ENCODE results near the gene KRTAP10-6.

GRCh38 chr21:44583800-44584147 lies 8.5 kb downstream of the KRTAP10-6 start:
- TF ChIP-seq, protein P1, sequence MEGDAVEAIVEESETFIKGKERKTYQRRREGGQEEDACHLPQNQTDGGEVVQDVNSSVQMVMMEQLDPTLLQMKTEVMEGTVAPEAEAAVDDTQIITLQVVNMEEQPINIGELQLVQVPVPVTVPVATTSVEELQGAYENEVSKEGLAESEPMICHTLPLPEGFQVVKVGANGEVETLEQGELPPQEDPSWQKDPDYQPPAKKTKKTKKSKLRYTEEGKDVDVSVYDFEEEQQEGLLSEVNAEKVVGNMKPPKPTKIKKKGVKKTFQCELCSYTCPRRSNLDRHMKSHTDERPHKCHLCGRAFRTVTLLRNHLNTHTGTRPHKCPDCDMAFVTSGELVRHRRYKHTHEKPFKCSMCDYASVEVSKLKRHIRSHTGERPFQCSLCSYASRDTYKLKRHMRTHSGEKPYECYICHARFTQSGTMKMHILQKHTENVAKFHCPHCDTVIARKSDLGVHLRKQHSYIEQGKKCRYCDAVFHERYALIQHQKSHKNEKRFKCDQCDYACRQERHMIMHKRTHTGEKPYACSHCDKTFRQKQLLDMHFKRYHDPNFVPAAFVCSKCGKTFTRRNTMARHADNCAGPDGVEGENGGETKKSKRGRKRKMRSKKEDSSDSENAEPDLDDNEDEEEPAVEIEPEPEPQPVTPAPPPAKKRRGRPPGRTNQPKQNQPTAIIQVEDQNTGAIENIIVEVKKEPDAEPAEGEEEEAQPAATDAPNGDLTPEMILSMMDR (IDR thresholded peaks at IDR 0.05; ENCODE audit: poor library complexity): no peak
- no peak for TF ChIP-seq EZH2phosphoT487 (IDR thresholded peaks at IDR 0.05; ENCODE audit: low read depth, severe bottlenecking, unreplicated experiment)
